SKM-1 (cell line): ENCODE results near the gene PPP2R2D.

Experiments used
- DNase-seq: peaks from one replicate; lab custom pipeline; 2025; ENCODE audit not compliant: unreplicated experiment; lab: John Stamatoyannopoulos, UW

Gene PPP2R2D

DNA sequence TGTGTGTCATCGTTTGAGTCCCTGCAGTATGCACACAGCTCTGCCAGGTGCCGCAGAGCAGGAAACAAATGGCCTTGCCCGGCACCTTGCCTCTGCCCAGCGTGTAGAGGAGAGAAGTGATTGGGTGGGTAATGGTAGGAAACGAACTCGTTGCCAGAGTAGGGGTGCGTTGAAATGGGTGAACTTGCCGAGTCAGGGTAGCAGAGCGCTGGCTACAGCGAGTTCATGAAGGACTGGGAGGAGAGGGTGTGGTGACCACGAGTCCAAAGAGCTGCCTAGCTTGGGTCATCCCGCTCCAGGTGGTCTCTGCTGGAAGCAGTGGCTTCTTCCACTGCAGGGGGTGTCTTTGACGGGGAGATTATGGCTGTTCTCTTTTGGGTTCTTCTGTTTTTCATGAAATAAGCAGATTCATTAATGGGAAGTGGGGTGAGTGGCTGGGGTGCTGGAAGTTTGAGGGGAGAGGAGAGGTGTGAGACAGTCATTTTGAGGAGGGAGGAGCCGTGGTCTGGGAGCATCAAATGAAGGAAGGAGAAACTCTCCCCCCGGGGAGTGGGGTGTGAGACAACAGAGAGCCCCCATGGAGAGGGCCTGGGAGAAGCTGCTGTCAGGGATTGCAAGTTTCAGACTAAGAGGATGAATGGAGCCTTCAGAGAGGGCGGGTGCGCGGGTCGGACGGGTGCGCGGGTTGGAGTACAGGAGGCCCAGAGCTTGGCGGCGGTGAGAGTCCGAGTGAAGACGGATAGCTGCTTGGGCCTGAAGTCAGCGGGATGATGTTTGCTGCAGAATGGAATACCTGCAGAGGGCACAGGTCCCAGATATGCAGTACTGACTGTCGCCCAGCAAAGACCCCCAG lies 26.2 kb downstream of the PPP2R2D start:
- DNase-seq = no peak

DNA sequence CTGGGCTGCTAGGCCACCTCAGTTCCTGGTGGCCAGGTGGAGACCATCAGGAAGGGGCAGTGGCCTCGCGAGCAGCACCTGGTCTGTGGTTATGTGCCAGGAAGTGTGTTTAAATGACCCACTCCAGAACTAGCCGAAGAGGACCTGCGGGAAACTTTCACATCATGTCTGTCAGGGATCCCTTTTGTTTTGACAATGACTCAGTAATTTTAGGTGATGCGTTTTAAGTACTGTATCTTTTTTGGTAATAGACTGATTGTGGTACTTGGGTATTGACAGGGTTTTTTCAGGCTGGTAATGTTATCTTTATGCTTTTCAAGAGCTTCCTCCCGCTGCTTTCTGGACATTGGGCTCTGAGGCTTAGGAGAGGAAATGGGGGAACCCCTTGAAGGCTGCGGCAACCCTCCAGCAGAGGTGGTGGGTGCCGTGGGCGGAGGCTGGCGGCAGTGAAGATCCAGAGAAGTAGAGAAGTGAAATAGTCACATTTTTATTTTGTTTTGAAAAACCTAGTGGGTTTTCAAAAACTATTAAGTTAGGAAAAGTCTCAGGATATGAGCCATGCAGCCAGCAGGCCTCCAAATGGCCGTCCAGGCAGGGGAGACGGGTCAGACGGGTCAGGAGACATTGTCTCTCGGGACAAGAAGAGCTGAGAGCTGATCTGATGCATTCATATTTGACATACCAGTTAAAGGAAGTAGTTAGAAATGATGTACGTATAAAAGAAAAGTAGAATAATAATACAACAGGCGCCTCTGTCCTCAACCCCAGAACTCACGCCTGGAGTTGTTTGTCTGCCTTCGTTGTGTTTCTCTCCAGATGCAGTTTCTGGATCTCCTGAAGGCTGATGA lies 27.7 kb downstream of the PPP2R2D start:
- no peak for DNase-seq

DNA sequence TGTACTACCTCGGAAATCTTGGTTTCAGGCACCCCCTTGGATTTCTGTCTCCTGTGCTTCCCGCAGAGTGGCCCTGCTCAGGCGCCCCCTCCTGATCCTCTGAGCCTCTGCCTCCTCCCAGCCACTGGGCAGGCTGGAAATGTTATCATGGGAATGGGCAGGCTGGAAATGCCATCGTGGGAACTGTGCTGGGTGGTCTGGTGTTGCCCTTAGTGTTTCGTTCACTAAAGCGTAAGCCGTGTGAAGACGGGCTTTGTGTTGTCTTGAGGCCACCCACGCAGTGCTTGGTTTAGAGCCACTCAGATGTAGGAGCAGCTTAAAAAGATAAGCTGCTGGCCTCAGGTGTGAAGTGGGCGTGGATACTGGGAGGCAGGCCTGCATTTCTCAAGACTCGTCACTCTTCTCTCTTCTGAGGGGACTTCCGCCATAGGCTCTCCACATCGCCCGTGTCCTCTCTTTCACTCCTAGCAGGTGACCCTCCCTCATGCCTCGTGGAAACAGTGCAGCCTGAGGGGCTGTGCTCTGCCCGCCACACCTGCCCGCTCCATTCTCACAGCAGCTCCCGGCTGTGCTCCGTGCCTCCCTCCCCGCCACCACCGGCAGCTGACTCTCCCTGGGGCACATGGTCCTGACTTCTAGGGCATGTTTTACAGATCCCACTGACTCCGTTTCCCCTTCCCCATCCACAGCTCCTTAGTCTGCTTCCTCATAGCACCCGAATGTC lies 28.5 kb downstream of the PPP2R2D start:
- DNase-seq = no peak

DNA sequence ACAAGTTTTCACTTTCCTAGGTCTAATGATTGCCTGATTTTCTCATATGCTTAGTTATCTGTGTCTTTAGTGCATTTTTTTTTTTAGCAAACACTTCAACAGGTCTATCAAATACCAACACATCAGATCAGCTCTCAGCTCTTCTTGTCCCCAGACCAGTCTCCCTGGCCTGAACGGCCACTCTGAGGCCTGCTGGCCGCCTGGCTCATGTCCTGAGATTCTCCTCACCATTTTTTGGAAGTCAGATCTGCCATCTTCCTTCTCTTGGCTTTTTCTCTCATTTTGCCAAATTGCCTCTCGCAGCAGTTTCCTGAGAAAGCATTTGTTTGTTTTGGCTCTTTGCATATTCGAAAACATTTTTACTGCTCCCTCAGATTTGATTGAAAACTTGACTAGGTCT lies 29.3 kb downstream of the PPP2R2D start:
- DNase-seq = no peak

DNA sequence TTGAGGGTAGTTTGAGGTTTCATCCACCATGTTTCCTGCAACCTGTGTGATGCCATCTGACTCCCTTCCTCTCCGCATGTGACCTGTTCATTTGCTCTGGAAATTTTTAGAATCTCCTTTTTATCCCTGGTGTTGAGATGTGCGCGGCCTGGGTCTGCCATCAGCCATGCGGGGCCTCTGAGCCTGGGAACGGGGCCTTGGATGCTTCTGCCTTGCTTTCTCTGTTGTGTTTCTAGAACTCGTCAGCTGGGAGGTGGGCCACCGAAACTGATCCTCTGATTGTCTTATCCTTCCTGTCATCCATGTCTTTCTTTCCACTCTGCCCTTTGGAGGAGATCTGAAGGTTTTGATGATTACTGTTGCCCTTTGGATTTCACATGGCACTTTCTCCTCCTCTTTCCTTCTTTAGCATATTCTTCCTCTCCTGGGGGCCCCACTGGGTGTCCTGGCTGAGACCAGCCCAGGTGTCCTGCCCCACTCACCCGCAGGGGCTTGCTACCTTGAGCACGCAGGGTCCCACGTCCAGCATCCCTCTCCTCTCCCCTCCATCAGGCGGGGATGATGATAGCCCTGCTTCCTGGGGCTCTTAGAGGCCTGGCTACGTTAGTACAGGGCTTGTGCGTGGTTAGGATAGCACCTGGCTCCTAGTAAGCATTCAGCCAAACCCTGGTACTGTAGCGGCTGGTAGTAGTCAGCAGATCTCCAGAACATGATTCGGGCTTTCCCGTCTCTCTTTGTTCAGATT lies 29.9 kb downstream of the PPP2R2D start:
- DNase-seq = no peak

DNA sequence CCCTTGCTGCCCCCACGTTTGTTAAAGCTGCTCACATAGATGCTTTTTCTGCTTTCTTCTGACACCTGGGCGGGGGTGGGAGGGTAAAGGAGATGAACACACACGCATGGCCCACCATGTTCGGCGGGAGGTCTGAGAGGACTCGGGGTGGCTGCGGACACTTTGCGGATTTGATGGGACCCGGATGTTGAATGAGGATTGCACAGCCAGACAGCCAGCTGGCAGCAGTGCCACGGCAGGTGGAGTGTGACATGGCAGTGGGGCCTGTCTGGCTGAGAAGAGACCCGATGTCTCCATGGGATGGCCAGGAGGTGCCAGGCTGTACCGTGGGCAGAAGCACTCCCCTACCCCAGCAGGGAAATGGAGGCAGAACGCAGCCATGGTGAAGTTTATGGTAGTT lies 31.2 kb downstream of the PPP2R2D start:
- DNase-seq = no peak

DNA sequence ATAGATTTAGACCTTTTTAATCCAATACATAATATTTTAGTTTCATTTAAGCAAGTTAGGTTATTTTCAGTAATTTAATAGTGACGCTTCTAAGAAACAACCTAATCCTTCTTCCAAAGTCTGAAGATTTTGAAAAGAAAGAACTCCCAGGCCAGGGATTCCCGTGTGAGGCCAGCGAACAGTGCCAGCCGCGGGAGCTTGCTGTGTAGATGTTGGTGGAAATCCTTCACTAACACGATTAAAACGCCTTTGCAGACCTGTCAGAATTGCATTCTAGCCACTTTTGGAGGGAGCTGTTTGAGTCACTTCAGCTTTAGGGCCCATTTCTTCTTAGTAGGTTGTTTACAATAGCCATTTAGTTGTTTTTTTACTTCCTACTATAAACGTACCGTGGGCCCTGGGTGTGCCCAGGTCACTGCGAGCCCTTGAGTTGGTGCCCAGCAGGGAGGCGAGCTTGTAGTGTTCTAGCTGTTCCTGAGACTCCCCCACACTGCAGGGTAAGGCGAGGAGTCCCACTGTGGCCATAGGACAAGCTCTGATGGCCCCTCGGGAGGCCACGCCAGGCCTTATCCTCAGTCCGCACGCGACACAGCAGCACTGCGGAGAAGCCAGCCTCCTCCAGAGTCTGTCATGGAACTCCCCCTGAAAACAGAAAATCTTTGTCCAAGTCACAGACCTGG lies 32.3 kb downstream of the PPP2R2D start:
- DNase-seq = no peak

DNA sequence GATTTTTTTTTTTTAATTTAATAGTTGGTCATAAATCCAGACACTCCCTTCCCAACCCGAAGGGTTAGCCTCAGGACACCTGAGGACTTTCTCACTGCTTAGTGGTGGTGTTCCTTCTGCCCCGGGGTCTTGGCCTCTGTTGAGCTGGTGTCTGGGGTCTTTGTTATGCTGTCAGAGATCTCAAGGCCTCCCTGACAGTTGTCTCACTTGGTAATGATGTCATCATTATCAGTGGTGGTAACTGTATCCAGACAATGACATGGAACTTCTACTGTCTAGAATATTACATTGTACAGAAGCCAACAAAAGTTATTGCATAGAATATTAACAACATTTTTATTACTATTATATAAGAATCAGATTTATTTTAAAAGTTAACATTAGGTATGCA lies 32.9 kb downstream of the PPP2R2D start:
- DNase-seq = no peak

DNA sequence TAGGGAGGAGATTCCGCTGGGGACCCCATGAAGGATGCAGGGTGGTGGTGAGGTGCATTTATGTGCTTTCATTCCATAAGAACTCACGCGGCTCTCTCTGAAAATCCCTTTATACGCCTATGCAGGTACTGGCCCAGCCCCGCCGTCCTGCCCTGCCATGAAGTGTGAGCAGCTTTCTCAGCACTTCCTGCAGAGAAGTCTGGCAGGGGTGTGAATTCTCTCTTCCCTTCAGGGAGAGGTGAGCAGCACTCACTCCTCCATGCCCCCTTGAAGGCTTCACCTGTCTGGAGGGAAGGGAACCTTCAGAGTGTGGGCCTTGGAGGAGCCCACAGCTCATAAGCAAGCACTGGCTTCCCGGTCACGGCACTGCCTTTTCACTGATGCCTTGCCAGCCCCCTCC lies 34.0 kb downstream of the PPP2R2D start:
- no peak for DNase-seq

DNA sequence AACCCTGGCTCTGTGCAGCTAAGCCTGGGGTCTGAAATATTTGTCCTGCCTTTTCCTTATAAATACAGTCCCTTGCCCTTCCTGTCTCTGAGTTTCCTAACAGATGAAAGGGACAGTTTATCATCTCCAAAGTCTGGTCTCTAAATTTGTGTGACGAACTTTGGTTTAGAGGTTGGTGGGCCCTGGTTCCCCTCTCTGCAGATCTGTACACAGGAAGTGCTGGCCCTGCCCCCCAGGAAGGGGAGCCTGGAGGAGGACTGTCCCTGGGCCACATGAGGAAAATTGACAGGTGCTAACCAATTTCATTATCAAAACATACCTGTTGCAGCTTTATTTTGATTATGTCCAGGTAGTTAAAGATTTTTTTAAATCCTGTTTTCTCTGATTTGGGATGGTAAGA lies 34.5 kb downstream of the PPP2R2D start:
- DNase-seq = no peak

DNA sequence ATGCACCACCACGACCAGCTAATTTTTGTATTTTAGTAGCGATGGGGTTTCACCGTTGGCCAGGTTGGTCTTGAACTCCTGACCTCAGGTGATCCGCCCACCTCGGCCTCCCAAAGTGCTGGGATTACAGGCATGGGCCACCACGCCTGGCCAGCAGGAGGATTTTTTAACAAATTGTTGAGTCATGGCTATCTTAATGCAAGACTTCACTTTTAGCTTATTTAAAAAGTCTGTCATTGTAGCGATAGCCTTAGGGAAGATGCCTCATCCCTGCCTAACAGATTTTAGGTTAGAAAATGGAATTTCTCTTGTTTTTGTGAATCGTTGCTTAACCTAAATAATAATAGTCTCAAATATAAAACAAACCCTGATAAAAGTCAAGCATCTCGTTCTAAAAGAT lies 35.5 kb downstream of the PPP2R2D start:
- DNase-seq = no peak

DNA sequence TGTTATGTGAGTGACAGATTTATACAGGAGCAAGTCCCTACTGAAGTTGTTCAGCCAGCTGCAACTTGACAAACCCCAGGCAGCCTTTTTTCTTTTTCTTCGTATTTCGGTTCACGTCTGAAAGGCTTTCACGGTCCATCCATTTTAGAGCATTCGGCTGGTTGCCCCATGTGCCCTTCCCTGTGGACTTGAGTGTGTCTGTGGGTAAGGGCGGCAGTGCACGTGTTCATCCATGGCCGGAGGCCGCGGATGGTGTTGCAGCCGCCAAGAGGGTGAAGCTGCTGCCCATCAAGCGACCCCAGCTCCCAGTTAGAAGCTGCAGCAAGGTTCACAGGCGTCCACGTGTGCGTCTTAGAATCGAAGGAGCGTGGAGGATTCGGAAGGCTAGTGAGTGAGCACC lies 35.9 kb downstream of the PPP2R2D start:
- DNase-seq = no peak

DNA sequence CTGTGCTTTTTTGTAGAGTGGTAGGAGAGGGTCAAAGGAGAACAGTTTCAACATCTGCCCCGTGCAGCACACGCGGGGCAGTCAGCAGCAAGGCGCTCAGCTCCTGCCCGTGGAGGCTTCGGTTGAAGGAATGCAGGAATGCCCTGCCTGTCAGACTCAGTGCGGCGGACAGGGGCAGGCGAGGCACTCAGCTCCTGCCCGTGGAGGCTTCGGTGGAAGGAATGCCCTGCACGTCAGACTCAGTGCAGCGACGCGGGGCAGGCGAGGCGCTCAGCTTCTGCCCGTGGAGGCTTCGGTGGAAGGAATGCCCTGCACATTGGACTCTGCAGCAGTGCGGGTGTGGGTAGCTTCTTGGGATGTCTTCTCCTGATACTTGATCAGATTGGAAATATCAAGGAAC lies 37.0 kb downstream of the PPP2R2D start:
- no peak for DNase-seq

DNA sequence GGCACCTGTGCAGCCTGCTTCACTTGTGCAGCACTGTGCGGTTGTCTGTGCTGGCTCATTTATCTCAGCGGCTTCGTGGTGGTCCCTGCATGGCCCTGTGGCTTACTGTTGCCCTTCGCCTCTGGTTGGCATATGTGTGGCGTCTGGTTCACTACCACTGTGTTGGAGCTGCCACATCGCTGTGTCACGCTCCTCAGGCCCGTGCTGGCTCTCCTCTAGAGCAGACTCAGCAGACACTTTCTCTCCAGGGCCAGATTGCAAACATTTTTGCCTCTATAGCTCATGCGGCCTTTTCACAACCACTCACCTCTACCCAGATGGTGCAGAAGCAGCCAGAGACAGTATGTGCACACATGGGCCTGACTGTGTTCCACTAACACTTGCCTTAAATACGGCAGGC lies 37.9 kb downstream of the PPP2R2D start:
- no peak for DNase-seq

DNA sequence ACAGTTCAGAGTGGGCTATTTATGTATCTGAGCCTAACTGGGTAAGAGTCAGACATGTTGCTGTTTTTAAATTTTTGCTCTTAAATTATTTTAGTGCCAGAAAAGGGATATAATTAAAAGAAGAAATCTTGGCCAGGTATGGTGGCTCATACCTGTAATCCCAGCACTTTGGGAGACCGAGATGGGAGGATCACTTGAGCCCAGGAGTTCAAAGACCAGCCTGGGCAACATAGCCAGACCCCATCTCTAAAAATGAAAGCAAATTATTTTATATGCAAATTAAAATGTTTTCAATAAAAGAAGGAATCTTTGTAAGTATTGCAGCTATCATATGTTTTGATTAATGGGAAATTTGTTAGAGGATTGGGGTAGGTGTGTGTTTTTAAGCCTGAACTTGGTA lies 41.6 kb downstream of the PPP2R2D start:
- no peak for DNase-seq

DNA sequence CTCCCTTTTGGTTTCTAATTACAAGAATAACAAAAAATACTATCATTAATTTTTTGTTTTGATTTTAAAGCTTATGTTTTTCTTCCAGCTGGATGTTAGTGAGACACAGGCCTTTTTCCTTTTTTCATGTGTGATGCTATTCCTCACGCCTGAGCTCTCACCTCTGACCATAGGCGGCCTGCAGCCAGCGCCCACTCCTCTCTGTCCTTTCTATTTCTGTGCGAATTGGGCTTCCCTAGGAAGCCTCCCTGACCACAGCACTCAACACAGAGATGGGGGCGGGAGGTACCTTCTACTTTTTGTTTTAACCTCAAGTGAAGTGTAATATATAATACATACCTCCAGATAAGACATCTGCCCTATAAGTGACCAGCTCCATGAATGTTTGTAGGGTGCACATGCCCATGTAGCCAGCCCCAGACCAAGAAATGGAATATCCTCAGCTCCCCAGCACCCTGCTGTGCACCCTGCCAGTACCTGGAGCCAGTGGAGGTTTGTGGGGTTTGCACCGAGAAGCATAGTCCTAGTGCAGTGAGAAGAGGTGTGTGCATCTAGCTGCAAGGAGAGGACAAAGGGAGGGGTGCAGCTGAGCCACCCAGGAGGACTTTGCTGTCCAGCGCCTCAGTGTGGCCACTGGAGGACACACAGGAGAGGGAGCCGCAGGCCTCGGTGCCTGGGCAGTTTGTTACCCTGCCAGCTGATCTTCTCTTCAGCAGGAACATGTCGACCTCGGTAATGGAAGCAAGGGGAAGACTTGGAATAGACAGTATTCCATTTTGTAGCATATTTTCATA lies 42.4 kb downstream of the PPP2R2D start:
- peak; percentile 6 for DNase-seq

DNA sequence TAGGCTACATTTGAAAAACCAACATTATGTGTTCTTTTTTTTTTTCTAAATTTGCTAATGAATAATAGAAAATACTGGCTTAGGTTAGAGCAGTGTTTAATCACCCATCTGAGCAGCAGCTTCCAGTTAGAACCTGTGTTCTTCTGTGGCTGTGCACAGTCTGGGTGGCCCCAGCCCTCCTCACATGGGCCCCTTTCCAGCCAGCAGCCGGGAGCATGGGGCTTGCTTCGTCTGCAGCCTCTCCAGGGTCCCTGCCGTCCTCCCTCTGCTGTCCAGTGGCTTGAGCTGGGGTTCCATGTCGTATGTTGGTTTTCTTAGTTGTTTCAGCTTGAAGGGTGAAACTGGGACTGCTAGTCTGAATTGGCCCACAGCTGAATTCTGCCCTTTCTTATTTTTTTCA lies 43.6 kb downstream of the PPP2R2D start:
- no peak for DNase-seq

DNA sequence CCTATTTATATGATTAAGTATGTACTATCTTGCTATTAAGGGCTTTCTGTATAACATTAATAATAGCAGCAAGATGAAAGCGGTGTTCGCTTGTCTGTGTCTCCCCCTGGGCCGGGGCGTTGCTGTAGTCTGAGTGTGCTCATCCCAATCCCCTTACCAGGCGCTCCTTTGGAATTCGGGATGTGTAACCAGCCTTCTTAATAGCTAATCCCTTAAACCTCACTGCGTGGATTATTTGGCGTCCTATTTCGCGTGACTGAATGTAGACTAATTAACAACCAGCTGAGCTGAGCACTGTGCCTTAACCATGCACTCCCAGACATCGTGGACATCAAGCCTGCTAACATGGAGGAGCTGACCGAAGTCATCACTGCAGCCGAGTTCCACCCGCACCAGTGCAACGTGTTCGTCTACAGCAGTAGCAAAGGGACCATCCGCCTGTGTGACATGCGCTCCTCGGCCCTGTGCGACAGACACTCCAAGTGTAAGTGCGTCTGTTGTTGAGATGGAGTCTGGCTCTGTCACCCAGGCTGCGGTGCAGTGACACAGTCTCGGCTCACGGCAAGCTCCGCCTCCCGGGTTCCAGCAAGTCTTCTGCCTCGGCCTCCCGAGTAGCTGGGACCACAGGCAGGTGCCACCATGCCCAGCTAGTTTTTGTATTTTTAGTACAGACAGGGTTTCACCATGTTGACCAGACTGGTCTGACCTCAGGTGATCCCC lies 44.3 kb downstream of the PPP2R2D start:
- no peak for DNase-seq

DNA sequence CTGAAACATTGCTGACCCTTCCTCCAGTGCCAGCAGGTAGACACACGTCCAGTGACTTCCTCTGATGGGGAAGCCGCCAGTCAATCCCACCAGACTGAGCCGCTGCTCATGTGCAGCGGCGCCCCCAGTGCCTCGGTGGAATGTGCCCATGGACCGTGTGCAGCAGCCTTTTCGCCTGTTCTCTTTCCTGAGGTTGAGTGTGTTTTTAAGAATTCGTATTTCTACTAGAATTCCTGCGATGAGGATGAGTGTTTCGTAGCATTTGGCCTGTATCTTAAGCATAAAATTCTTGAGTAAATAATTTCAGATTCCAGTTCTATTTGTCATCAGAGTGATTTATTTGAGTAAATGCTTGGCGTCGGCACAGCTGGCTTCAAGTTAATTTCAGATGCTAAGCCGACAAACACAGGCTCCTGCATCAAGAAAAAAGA lies 45.5 kb downstream of the PPP2R2D start:
- DNase-seq = no peak
